ENCODE results near the gene TMEM184B. TPM values are rescaled to one million over a fixed set of nuclear protein-coding genes. Genes with fewer than 3 reads are reported as not detected.

TMEM184B gene
- total RNA-seq, 1 donor from 2014 or later, result 121 TPM

DNA sequence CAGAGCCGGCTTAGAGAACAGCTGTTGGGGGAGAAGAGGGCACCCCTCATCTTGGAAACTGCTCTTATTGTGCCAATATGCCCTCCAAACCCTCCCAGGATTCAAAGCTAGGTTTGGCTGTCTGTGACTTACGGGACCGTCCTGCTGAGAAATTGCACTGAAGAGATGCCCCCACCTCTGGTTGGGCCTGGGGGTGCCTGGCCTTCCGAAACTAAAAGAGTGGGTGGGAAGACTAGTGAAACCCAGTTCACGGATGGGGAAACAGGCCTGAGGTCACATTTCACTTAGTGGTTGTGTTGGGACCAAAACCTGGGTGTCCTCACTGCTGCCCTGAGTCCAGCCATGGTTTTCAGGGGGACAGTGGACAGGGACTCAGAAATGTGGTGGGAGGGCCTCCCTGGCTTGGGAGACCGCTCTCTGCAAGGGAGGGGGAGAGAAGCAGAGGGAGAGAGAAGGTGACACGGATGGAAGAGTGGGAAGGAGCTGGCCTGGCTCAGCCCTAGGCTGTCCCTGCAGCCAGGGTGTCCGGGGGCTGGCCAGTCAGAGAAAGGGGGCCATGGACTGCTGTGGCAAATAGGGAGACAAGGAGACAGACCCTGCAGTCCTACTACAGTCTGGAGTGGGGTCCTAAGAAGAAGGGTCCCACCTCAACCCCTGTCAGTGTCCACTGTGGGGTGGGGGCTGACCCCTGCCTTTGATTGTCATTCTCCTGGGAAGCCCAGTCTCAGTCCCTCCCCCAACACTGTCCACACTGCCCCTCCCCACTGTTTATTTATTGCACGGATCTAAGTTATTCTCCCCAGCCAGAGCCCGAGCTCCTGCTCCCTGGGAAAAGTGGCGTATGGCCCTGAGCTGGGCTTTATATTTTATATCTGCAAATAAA is 57.4 kb downstream of the TMEM184B start:
- Mint-ChIP-seq H3K27ac (ENCODE audit: unreplicated experiment) (peak overlapping the region; percentile 51), H3K4me1 (ENCODE audit: low read depth) (peaks cover 45% of the 10 kb centered on the region), H3K4me3 (ENCODE audit: unreplicated experiment) (no peak overlapping the region), H3K36me3 (ENCODE audit: low read depth) (peaks cover 6% of the 10 kb centered on the region), H3K9me3 (ENCODE audit: low read depth) (no peaks in the 10 kb centered on the region), H3K27me3 (ENCODE audit: low read depth) (no peaks in the 10 kb centered on the region)
- no peak for DNase-seq (ENCODE audit: low spot score)
- TF ChIP-seq, protein P1, sequence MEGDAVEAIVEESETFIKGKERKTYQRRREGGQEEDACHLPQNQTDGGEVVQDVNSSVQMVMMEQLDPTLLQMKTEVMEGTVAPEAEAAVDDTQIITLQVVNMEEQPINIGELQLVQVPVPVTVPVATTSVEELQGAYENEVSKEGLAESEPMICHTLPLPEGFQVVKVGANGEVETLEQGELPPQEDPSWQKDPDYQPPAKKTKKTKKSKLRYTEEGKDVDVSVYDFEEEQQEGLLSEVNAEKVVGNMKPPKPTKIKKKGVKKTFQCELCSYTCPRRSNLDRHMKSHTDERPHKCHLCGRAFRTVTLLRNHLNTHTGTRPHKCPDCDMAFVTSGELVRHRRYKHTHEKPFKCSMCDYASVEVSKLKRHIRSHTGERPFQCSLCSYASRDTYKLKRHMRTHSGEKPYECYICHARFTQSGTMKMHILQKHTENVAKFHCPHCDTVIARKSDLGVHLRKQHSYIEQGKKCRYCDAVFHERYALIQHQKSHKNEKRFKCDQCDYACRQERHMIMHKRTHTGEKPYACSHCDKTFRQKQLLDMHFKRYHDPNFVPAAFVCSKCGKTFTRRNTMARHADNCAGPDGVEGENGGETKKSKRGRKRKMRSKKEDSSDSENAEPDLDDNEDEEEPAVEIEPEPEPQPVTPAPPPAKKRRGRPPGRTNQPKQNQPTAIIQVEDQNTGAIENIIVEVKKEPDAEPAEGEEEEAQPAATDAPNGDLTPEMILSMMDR (IDR thresholded peaks at IDR 0.05), result no peak

DNA sequence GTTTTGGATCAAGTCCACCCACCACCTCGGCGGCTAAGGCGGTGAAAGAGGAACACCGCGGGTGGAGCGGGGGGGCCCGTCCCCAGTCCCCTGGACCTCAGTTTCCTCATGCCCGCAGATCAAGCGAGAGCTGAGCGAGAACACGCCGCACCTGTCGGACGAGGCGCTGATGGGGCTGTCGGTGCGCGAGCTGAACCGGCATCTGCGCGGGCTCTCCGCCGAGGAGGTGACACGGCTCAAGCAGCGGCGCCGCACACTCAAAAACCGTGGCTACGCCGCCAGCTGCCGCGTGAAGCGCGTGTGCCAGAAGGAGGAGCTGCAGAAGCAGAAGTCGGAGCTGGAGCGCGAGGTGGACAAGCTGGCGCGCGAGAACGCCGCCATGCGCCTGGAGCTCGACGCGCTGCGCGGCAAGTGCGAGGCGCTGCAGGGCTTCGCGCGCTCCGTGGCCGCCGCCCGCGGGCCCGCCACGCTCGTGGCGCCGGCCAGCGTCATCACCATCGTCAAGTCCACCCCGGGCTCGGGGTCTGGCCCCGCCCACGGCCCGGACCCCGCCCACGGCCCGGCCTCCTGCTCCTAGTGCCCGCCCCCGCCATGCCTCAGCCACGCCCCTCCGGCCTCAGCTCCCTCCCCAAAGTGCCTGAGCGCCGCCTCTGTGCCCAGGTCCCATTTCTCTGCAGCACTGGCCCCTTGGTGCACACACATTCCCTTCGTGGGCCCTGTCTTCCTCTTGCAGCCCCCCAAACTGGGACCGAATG is 58.3 kb downstream of the TMEM184B start:
- Mint-ChIP-seq H3K4me3 (ENCODE audit: unreplicated experiment) (no peak overlapping the region), H3K27ac (ENCODE audit: unreplicated experiment) (no peak overlapping the region), H3K27me3 (ENCODE audit: low read depth) (no peaks in the 10 kb centered on the region), H3K9me3 (ENCODE audit: low read depth) (no peaks in the 10 kb centered on the region), H3K36me3 (ENCODE audit: low read depth) (peaks cover 6% of the 10 kb centered on the region), H3K4me1 (ENCODE audit: low read depth) (peaks cover 36% of the 10 kb centered on the region)
- TF ChIP-seq, protein P1 (IDR thresholded peaks at IDR 0.05), result peak; percentile 31
- no peak for DNase-seq (ENCODE audit: low spot score)

DNA sequence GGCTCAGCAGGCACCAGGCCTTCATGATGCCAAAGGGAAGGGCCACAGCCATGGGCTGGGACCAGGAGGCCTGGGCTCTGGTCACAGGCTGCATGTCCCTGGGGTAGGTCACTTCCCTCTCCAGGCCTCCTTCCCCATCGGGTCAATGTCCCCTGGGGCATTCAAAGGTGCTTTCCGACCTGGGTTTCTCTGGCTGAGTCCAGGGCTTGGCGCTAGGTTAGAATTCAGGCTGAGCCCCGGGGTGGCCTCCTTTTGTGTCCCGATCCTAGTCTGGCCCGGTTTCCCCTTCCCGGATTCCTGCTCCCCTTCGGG is 58.9 kb downstream of the TMEM184B start:
- H3K27ac Mint-ChIP-seq (ENCODE audit: unreplicated experiment), result no peak overlapping the region
- peaks cover 30% of the 10 kb centered on the region for H3K4me1 Mint-ChIP-seq (ENCODE audit: low read depth)
- no peak for DNase-seq (ENCODE audit: low spot score)
- no peaks in the 10 kb centered on the region for H3K27me3 Mint-ChIP-seq (ENCODE audit: low read depth)
- H3K9me3 Mint-ChIP-seq (ENCODE audit: low read depth), result no peaks in the 10 kb centered on the region
- TF ChIP-seq, protein P1 (IDR thresholded peaks at IDR 0.05), result no peak
- no peak overlapping the region for H3K4me3 Mint-ChIP-seq (ENCODE audit: unreplicated experiment)
- peaks cover 6% of the 10 kb centered on the region for H3K36me3 Mint-ChIP-seq (ENCODE audit: low read depth)

DNA sequence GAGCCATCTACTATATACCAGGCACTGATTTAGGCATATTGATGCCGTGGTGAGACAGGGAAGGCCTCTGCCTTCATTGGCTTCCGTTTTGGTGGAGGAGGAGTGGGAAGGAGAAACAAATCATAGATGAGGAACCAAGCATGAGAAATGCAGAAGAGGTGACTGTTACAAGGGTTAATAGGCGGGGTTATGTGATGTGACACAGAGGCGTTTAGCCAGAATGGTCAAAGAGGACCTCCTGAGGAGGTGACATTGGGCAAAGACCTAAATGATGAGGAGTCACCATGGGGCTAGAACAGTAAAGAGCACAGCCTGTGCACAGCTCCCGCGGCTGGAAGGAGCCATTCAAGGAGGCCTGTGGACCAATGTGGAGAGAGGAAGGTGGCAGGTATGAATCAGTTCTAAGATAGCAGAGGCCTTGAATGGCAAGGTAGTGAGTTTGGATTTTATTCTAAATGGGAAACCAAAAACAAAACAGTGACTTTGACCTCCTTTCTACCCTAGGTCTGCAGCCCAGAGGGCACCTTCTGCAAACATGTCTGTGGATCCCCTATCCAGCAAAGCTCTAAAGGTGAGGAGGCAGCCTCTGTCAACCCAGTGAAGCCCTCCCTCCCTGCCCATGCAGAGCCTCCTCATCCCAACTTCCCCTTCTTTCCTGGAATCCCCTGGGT is 59.4 kb downstream of the TMEM184B start:
- no peak for DNase-seq (ENCODE audit: low spot score)
- H3K9me3 Mint-ChIP-seq (ENCODE audit: low read depth), result no peaks in the 10 kb centered on the region
- TF ChIP-seq, protein P1 (IDR thresholded peaks at IDR 0.05), result no peak
- H3K4me3 Mint-ChIP-seq (ENCODE audit: unreplicated experiment), result no peak overlapping the region
- H3K4me1 Mint-ChIP-seq (ENCODE audit: low read depth), result peaks cover 25% of the 10 kb centered on the region
- H3K36me3 Mint-ChIP-seq (ENCODE audit: low read depth), result peaks cover 6% of the 10 kb centered on the region
- no peak overlapping the region for H3K27ac Mint-ChIP-seq (ENCODE audit: unreplicated experiment)
- H3K27me3 Mint-ChIP-seq (ENCODE audit: low read depth), result no peaks in the 10 kb centered on the region

DNA sequence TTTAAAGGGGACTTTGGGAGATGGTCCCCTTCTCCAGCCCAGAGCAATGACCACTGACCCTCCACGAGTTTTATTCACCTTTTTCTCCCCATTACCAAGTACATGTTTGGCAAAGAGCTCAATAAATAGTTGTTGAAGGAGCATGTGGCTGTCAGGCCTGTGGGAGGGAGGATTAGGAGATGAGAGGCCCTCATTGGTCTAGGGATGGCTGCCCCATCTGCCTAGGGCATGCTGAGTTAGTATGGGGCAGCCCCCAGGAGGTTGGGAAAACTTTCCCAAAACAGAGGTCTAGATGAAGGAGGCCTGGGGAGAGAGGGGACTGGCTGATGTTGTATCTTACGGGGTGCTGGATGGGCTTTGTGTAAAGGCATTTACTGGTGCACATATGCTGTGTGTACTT is 60.4 kb downstream of the TMEM184B start:
- Mint-ChIP-seq H3K36me3 (ENCODE audit: low read depth) (peaks cover 6% of the 10 kb centered on the region), H3K4me3 (ENCODE audit: unreplicated experiment) (no peak overlapping the region), H3K4me1 (ENCODE audit: low read depth) (peaks cover 15% of the 10 kb centered on the region), H3K27me3 (ENCODE audit: low read depth) (no peaks in the 10 kb centered on the region), H3K9me3 (ENCODE audit: low read depth) (no peaks in the 10 kb centered on the region), H3K27ac (ENCODE audit: unreplicated experiment) (no peak overlapping the region)
- no peak for DNase-seq (ENCODE audit: low spot score)
- TF ChIP-seq, protein P1 (IDR thresholded peaks at IDR 0.05), result no peak

All from chondrocyte (in vitro differentiated cells).